HUES6 (cell line): ENCODE measurements around the gene ASCL2.
"Not testable (repeated sequence)": the region's sequence is repeated elsewhere in the genome, so short reads cannot be mapped to it uniquely, and the experiment has no call there.

ENCODE experiments used
- H3K27ac ChIP-seq: 2 replicates; pipeline ENCODE4 v1.7.0; 2013; ENCODE audit warnings: low read depth, mild to moderate bottlenecking, low read length, inconsistent platforms
- H3K27me3 ChIP-seq: 2 replicates; pipeline ENCODE4 v1.6.1; 2013; ENCODE audit warnings: low read length; ENCODE audit not compliant: control insufficient read depth, insufficient read depth
- H3K36me3 ChIP-seq: 2 replicates; pipeline ENCODE4 v1.6.1; 2013; ENCODE audit warnings: low read length; ENCODE audit not compliant: control insufficient read depth, insufficient read depth
- H3K4me1 ChIP-seq: 2 replicates; pipeline ENCODE4 v1.6.1; 2013; ENCODE audit warnings: low read length; ENCODE audit not compliant: control insufficient read depth, insufficient read depth
- H3K4me3 ChIP-seq: 2 replicates; pipeline ENCODE4 v1.5.1; 2013; ENCODE audit warnings: low read depth, low read length
- H3K9ac ChIP-seq: one replicate; pipeline ENCODE4 v1.6.1; 2013; ENCODE audit warnings: mild to moderate bottlenecking, low read length
- H3K9me3 ChIP-seq: 2 replicates; pipeline ENCODE4 v1.6.1; 2013; ENCODE audit warnings: low read depth, low read length; ENCODE audit not compliant: control insufficient read depth, insufficient read depth

ASCL2 gene

DNA sequence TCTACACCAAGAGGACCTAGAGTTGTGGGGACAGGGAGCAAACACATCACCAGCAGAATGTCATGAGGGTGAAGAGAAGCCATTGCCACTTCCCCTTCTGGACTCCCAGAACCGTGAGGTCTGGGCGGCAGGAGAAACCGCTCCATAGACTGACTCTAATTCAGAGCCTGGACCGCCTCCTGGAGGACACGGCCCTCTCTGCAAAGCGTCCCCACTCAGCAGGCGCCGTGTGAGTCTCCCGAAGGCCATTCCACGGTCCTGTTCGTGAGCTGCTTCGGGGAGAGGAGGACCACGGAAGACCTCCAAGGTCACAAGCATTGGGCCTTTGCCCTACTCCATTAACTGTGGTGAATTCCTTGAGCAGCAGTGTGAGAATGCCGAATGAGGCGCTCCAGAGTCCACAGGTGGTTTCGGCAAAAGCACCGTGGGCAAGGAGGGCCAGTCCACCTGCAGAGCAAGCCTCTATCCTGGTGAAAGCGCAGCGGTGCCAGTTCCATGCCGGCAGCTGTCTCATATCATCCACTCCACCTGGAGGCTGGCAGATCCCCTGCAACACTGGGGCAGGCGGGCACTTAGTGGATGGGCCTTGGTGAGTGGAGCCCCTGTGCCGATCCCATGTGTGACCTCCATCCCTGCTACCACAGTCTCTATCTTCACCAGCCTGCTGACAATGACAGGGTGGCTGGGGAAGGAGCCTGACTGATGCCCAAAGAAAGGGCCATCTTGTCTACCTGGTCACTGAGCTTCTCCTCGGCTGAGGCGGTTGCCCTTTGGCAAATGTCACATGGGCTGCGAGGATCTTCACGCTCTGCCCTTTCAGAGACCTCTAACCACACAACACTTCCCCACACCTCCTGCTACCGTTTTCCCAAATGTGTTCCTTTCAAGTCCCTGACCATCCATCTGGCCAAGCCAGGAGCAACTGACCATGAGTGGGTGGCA is 23.9 kb upstream of the ASCL2 start:
- H3K27me3 ChIP-seq, result peaks cover 28% of the 10 kb centered on the region
- no peaks in the 10 kb centered on the region; the same call in 1 of the 2 replicates for H3K4me1 ChIP-seq
- no peak overlapping the region for H3K9ac ChIP-seq
- H3K36me3 ChIP-seq, result no peaks in the 10 kb centered on the region
- no peaks in the 10 kb centered on the region for H3K9me3 ChIP-seq
- H3K27ac ChIP-seq, result no peak overlapping the region
- no peak overlapping the region for H3K4me3 ChIP-seq

DNA sequence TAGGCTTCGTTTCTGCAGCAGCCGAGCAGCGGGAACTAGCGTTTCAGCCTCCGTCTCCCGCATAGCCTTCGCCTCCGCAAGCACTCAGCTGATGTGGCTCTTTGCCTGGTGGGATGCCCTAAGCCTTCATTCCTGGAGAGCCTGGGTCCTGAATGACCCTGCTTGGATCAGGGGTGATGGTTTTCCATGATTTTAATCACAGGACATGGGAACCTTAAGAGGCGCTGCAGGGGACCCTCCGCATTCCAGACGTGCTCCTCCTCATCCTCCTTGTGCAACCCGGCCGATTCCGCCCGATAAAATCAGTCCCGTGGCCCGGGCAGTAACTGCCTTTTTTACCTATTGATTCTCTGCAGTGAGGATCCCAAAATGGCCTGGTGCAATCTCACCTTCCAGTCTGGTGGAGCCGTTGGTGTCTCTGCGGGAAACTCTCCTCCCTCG is 23.2 kb upstream of the ASCL2 start:
- H3K9ac ChIP-seq, result no peak overlapping the region
- no peaks in the 10 kb centered on the region; the same call in 1 of the 2 replicates for H3K4me1 ChIP-seq
- peaks cover 32% of the 10 kb centered on the region for H3K27me3 ChIP-seq
- H3K36me3 ChIP-seq, result no peaks in the 10 kb centered on the region
- H3K9me3 ChIP-seq, result no peaks in the 10 kb centered on the region
- H3K27ac ChIP-seq, result no peak overlapping the region
- H3K4me3 ChIP-seq, result no peak overlapping the region

DNA sequence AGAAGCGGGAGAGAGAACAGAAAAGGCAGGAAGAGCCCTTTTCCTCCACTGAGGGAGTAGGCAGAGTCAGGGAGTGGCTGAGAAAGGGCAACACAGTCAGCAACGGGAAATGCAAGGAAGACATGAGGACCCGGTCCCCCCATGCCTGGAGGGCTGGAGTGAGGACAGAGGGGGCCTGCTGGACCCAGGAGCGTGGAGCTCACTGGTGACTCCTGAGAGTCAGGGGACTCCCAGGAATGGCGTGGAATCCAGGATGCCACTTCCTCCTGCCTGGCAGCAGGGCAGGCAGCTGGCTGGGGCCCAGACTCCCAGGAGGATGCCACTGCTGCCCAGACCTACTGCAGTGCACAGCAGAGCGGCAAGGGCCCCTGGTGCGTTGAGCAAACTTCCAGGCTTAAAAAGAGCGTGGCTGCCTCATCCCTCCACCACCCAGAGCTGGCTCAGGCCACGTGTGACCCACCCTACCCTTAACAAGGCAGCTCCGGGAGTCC is 20.0 kb upstream of the ASCL2 start:
- peaks cover 48% of the 10 kb centered on the region for H3K27me3 ChIP-seq
- H3K36me3 ChIP-seq, result no peaks in the 10 kb centered on the region

DNA sequence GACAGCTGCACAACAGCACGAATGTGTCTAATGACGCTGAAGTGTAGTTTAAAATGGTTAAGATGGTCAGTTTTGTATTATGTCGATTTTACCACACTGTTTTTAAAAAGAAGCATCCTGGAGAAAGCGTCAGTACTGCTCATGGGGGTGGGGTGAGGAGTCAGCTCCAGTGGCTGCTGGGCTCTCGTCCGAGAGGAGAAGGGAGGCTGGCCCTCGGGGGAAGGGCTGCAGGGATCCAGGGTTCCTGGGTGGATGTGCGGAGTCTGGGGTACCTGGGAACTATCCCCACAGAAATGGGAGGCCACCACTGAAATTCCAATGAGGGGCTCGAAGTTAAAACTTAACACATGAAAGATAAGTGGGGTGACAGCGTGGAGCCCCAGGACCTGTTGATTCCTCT is 19.5 kb upstream of the ASCL2 start:
- peaks cover 53% of the 10 kb centered on the region for H3K27me3 ChIP-seq
- no peaks in the 10 kb centered on the region; the same call in 1 of the 2 replicates for H3K4me1 ChIP-seq
- H3K9ac ChIP-seq, result no peak overlapping the region
- no peak overlapping the region for H3K27ac ChIP-seq
- no peaks in the 10 kb centered on the region for H3K36me3 ChIP-seq
- H3K9me3 ChIP-seq, result no peaks in the 10 kb centered on the region
- H3K4me3 ChIP-seq, result no peak overlapping the region

More for the DNA sequence above, 20.0 kb upstream of the ASCL2 start:
- Histone ChIP-seq H3K27ac (no peak overlapping the region), H3K4me3 (no peak overlapping the region), H3K9me3 (no peaks in the 10 kb centered on the region), H3K9ac (no peak overlapping the region), H3K4me1 (no peaks in the 10 kb centered on the region; the same call in 1 of the 2 replicates)

DNA sequence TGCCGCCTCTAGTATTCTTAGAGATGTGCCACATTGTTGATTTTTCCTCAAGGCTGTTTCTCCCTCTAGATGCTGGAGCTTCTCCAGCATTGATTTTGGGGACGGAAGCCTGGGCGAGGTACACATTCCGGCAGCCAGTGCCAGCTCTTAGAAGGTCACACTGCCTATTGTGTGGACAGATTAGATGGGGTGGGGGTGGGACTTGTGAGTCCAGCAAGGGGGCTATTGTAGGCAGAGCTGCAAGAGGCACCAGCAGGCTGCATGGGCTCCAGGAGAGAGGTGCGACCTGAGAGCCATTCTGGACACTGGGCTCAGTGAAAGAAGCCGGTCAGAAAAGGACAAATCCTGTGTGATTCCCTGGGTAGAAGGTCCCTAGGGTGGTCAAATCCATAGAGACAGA is 19.0 kb upstream of the ASCL2 start:
- Histone ChIP-seq H3K27me3 (peaks cover 49% of the 10 kb centered on the region), H3K4me1 (no peaks in the 10 kb centered on the region; the same call in 1 of the 2 replicates), H3K4me3 (no peak overlapping the region), H3K27ac (no peak overlapping the region), H3K36me3 (no peaks in the 10 kb centered on the region), H3K9me3 (no peaks in the 10 kb centered on the region), H3K9ac (no peak overlapping the region)

DNA sequence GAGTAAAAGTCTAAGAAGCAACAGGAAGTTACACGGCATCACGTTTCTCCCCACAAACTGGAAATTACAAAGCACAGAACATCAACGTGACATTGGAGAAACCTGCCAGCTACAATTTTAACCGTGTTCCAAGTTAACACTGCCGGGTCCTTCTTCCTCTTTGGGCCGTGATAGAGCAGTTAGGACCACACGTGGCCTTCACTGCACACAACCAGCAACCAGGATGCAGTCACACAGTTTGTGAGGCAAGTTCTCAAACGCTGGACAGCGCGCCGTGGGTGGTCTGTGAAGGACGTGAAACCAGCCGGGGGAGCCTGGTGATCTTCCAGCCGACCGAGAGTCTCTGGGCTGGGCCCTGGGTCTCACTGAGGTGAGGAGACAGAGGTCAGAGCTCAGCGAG is 16.7 kb upstream of the ASCL2 start:
- Histone ChIP-seq H3K9me3 (no peaks in the 10 kb centered on the region), H3K36me3 (no peaks in the 10 kb centered on the region), H3K27me3 (peaks cover 38% of the 10 kb centered on the region), H3K27ac (no peak overlapping the region), H3K4me1 (no peaks in the 10 kb centered on the region; the same call in 1 of the 2 replicates), H3K9ac (no peak overlapping the region), H3K4me3 (no peak overlapping the region)

DNA sequence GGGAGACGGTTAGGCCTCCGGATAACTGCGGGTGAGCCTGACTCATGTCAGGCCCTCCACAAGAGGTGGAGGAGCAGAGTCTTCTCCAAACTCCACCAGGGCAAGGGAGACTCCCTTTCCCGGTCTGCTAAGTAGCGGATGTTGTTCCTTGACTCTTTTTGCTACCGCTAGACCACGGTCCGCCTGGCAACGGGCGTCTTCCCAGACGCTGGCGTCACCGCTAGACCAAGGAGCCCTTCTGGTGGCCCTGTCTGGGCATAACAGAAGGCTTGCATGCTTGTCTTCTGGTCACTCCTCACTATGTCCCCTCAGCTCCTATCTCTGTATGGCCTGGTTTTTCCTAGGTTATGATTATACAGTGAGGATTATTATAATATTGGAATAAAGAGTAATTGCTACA is 16.0 kb upstream of the ASCL2 start:
- not testable (repeated sequence) for H3K9me3 ChIP-seq, H3K9ac ChIP-seq, H3K4me3 ChIP-seq, H3K4me1 ChIP-seq, H3K36me3 ChIP-seq, H3K27ac ChIP-seq
- peaks cover 38% of the 10 kb centered on the region for H3K27me3 ChIP-seq

DNA sequence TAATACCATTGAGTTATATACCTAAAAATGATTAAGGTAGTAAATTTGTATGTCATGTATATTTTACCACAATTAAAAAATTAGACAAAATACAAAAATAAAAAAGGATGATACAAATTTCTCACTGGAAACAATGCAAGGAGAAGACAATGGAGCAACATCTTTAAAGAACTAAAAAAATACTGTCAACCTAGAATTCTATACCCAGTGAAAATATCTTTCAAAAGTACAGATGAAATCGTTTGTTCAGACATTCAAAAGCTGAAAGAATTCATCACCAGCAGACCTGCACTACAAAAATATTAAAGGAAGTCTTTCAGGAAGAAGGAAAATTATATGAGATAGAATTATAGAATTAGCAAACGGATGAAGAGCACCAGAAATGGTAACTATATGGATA is 9.8 kb upstream of the ASCL2 start:
- Histone ChIP-seq H3K9me3 (no peaks in the 10 kb centered on the region), H3K4me1 (peaks cover 13% of the 10 kb centered on the region), H3K9ac (no peak overlapping the region), H3K36me3 (no peaks in the 10 kb centered on the region), H3K27me3 (peaks cover 26% of the 10 kb centered on the region; the same call in 1 of the 2 replicates), H3K27ac (no peak overlapping the region), H3K4me3 (no peak overlapping the region)

DNA sequence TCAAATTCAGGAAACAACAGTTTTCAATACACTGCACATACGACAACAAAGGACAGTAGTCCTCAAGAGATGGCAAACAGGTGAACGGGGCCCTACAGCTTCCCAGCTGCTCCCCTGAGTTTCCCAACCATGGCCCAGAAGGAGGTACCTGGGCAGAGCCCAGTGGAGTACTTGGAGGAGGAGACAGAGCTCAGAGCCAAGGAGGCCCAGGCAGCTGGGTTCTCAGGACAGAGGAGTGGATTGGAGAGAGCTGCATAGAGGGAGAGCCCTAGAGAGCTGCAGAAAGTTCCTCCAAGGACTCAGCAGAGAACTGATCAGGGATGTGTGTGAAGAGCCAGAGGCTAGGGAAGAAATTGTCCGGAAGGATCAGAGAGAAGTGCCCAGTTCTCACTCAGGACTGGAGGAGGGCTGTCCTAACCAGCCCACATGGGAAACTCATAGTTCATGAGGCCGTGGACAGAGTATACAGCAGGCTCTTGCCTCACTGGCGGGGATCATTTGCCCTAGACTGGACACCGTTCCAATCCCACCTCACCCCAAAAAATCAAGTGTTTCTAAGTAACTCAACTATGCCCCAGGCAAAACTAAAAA is 7.6 kb upstream of the ASCL2 start:
- Histone ChIP-seq H3K36me3 (no peaks in the 10 kb centered on the region), H3K27me3 (peaks cover 45% of the 10 kb centered on the region), H3K9me3 (no peaks in the 10 kb centered on the region), H3K4me1 (peaks cover 13% of the 10 kb centered on the region), H3K9ac (no peak overlapping the region), H3K4me3 (no peak overlapping the region), H3K27ac (no peak overlapping the region)

DNA sequence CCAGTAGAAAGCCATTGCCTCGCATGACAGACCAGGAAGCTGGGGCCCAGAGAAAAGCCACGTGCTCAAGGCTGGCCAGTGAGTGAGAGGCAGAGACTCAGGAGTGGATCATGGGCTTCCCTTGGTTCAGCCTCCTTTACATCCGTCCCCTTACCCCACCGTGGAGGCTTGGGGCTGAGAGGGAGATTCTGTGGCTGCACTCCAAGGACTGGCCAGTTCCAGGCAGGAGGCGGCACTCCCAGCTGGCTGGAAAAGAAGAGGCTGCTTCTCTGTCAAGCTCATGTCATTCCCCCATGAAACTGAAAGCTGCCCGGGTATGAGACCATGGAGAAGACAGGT is 6.6 kb upstream of the ASCL2 start:
- H3K4me1 ChIP-seq, result peaks cover 13% of the 10 kb centered on the region
- no peak overlapping the region for H3K4me3 ChIP-seq
- H3K27me3 ChIP-seq, result peaks cover 55% of the 10 kb centered on the region
- H3K36me3 ChIP-seq, result no peaks in the 10 kb centered on the region
- H3K9ac ChIP-seq, result no peak overlapping the region
- H3K27ac ChIP-seq, result no peak overlapping the region
- H3K9me3 ChIP-seq, result no peaks in the 10 kb centered on the region
